ENCODE data around the gene LRRC15. TPM values are rescaled to one million over a fixed set of nuclear protein-coding genes. Genes with fewer than 3 reads are reported as not detected.

The LRRC15 gene
- total RNA-seq, 8 experiments from 2014 or later = 0.05 to 0.71 (median 0.21) TPM

DNA sequence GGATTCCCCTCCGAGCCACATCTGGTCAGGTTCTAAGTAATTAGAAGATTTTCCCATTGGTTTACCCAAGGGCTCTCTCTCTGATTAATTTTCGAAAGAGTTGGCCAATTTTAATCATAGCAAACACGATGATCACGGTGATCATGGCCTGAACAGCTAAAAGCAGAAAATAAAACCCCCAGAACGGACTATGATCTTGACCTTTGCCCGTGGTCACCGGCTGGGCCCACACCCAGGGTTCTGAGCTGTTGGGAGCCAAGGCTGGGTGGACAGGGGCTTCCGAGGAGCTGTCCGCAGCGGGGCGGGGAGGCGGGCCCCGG, 27.0 kb upstream of the LRRC15 start:
- Histone ChIP-seq H3K27ac (peak overlapping the region in 1 of 2 donors; percentile 72), H3K4me1 (replicated peaks in 1 of 2) (peaks cover 22 to 29% of the 10 kb centered on the region in 2 donors), H3K4me3 (no peak overlapping the region)
- in situ Hi-C loops (cut with MboI; ENCODE audit: low pct_unique_long_range_greater_than_20kb in 2 of 9, low sequenced_read_pairs in 9 of 9, unreplicated experiment in 9 of 9) = loop anchor here in 1 of 9 experiments (10.0 kb wide), 1 partner anchor 62 kb away; no protein-coding TSS in a partner anchor
- no peak for ATAC-seq (replicated peaks in 6 of 8)
- 33% methylated on average over 1 of the region's 13 CpGs; no CpG with 5 or more reads in 9 of the 10 experiments for WGBS, 10 experiments

GRCh38 chr3:194395778-194396538, 26.4 kb upstream of the LRRC15 start:
- peak; percentile 66 to 87 (median 73) for ATAC-seq (replicated peaks in 6 of 8)
- in situ Hi-C loops (cut with MboI; ENCODE audit: low pct_unique_long_range_greater_than_20kb in 2 of 9, low sequenced_read_pairs in 9 of 9, unreplicated experiment in 9 of 9) = loop anchor here in 1 of 9 experiments (10.0 kb wide), 1 partner anchor 61 kb away; no protein-coding TSS in a partner anchor
- H3K4me3 ChIP-seq = no peak overlapping the region
- 60 to 80% (median 69%) methylated on average over 2 to 5 of the region's 26 CpGs; no CpG with 5 or more reads in 5 of the 10 experiments for WGBS, 10 experiments
- peak overlapping the region; percentile 47 to 72 for H3K27ac ChIP-seq
- peaks cover 22 to 29% of the 10 kb centered on the region in 2 donors for H3K4me1 ChIP-seq (replicated peaks in 1 of 2)

GRCh38 chr3:194395212-194395611, 25.7 kb upstream of the LRRC15 start:
- H3K4me1 ChIP-seq (replicated peaks in 1 of 2) = peaks cover 22 to 29% of the 10 kb centered on the region in 2 donors
- peak; percentile 56 to 88 (median 71) for ATAC-seq (replicated peaks in 6 of 8)
- H3K4me3 ChIP-seq = no peak overlapping the region
- in situ Hi-C loops (cut with MboI; ENCODE audit: low pct_unique_long_range_greater_than_20kb in 2 of 9, low sequenced_read_pairs in 9 of 9, unreplicated experiment in 9 of 9) = loop anchor here in 1 of 9 experiments (10.0 kb wide), 1 partner anchor 60 kb away; no protein-coding TSS in a partner anchor
- 14 to 95% (median 54%) methylated on average over 1 to 5 of the region's 5 CpGs; no CpG with 5 or more reads in 1 of the 10 experiments for WGBS, 10 experiments
- peak overlapping the region; percentile 51 to 72 for H3K27ac ChIP-seq

GRCh38 chr3:194392576-194392975, 23.0 kb upstream of the LRRC15 start:
- ATAC-seq (replicated peaks in 6 of 8) = no peak
- 40 to 100% (median 92%) methylated on average over 1 to 7 of the region's 7 CpGs; no CpG with 5 or more reads in 1 of the 10 experiments for WGBS, 10 experiments

DNA sequence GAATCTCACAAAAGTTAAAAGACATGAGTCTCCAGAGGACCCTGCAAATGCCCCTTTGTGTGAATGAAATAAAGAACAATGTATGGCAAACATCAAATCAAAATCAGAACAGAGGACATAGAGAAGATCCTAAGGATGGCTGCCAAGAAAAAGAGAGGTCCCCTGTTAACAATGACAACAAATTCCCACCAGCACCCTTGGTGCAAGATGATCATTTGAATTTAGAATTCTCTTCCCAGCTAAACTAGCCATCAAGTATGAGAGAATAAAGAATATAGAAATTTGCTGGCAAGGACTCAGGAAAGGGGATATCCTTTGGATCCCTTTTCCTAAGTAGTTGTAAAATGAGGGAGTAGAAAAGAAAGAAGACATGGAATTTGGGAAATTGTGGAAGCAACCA, 21.3 kb upstream of the LRRC15 start:
- H3K27ac ChIP-seq = no peak overlapping the region
- in situ Hi-C loops (cut with MboI; ENCODE audit: low pct_unique_long_range_greater_than_20kb in 2 of 9, low sequenced_read_pairs in 9 of 9, unreplicated experiment in 9 of 9) = loop anchor here in 1 of 9 experiments (10.0 kb wide), 1 partner anchor 56 kb away; no protein-coding TSS in a partner anchor
- peaks cover 16 to 23% of the 10 kb centered on the region in 2 donors for H3K4me1 ChIP-seq (replicated peaks in 1 of 2)
- no peak for ATAC-seq (replicated peaks in 6 of 8)
- no peak overlapping the region for H3K4me3 ChIP-seq

More at GRCh38 chr3:194392576-194392975, 23.0 kb upstream of the LRRC15 start:
- H3K4me1 ChIP-seq (replicated peaks in 1 of 2) = peaks cover 22 to 23% of the 10 kb centered on the region in 2 donors
- no peak overlapping the region for H3K27ac ChIP-seq
- H3K4me3 ChIP-seq = no peak overlapping the region
- in situ Hi-C loops (cut with MboI; ENCODE audit: low pct_unique_long_range_greater_than_20kb in 2 of 9, low sequenced_read_pairs in 9 of 9, unreplicated experiment in 9 of 9) = loop anchor here in 1 of 9 experiments (10.0 kb wide), 1 partner anchor 58 kb away; no protein-coding TSS in a partner anchor

DNA sequence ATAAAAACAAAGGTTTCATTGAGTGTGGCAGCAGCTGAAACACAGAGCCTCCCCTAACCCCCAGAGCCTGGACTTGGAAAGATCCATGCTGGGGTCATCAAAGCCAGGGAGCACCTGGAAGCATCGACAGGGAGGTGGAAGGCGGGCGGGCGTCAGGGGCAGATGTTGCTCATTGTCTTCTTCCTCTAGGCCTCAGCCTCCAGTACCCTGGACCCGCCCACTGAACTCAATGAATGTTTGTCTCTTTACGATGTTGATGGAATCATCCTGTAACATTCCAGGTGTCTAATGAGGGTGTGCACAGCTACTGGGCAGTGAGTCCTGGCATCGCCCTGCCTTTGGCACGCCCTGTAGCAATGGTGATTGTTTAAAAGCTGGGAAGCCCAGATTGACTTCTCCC, 19.7 kb upstream of the LRRC15 start:
- H3K4me1 ChIP-seq (replicated peaks in 1 of 2) = peaks cover under 1 to 10% of the 10 kb centered on the region in 2 donors
- no peak for ATAC-seq (replicated peaks in 6 of 8)
- no peak overlapping the region for H3K27ac ChIP-seq
- in situ Hi-C loops (cut with MboI; ENCODE audit: low pct_unique_long_range_greater_than_20kb in 2 of 9, low sequenced_read_pairs in 9 of 9, unreplicated experiment in 9 of 9) = no loop called here
- H3K4me3 ChIP-seq = no peak overlapping the region
- WGBS, 10 experiments = 80 to 100% (median 95%) methylated on average over 1 to 6 of the region's 8 CpGs; no CpG with 5 or more reads in 2 of the 10 experiments

- no peak overlapping the region for H3K4me3 ChIP-seq
- ATAC-seq (replicated peaks in 6 of 8) = no peak
- 50 to 100% (median 92%) methylated on average over 1 to 6 of the region's 8 CpGs; no CpG with 5 or more reads in 6 of the 10 experiments for WGBS, 10 experiments
- in situ Hi-C loops (cut with MboI; ENCODE audit: low pct_unique_long_range_greater_than_20kb in 2 of 9, low sequenced_read_pairs in 9 of 9, unreplicated experiment in 9 of 9) = no loop called here
- H3K4me1 ChIP-seq (replicated peaks in 1 of 2) = peaks cover 0 to 8% of the 10 kb centered on the region in 2 donors
- no peak overlapping the region for H3K27ac ChIP-seq
Observed at GRCh38 chr3:194387926-194388418, 18.4 kb upstream of the LRRC15 start.

DNA sequence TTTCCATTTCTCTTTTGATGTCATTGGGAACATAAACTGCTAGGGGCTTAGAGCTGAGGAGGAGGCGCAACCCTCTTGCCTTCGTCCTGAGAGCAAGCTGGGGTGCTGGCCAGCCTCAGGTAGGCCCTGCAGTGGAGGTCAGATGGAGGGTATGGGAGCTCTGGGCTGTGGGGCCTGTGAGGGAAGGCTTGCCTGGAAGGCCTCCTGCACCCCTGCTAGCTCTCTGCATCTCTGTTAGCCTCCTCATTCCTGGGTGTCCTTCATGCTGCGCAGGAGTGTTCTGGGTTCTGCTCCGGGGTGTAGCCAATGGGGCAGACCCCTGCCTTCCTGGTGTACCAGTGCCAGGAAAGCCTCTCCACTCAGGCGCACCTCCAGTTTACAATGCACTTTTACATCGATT, 17.7 kb upstream of the LRRC15 start:
- no peak overlapping the region for H3K4me3 ChIP-seq
- ATAC-seq (replicated peaks in 6 of 8) = no peak
- WGBS, 10 experiments = 73 to 100% (median 94%) methylated on average over 1 to 4 of the region's 6 CpGs; no CpG with 5 or more reads in 2 of the 10 experiments
- in situ Hi-C loops (cut with MboI; ENCODE audit: low pct_unique_long_range_greater_than_20kb in 2 of 9, low sequenced_read_pairs in 9 of 9, unreplicated experiment in 9 of 9) = no loop called here
- no peak overlapping the region for H3K27ac ChIP-seq
- peaks cover 0 to 13% of the 10 kb centered on the region in 2 donors for H3K4me1 ChIP-seq (replicated peaks in 1 of 2)

DNA sequence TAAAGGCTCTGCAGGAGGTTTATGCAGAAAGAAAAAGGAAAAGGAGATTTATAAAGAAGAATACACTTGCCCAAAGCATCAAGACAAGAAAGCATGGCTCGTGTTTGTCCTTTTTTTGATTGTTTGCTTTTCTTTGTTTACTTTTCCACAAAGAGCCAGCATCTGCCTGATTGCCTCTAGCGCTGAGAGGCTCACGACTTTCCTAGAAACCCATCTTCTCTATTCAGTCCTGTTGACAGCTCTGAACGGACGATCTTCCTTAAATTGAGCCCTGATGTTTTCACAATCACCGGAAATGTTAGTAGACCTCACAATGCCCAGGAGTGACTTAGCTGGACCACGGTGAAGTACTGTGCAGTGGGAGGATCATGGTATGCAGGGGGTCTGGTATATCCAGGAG, 17.1 kb upstream of the LRRC15 start:
- ATAC-seq (replicated peaks in 6 of 8) = peak in 4 of 8 experiments; percentile 19 to 73 (median 32)
- in situ Hi-C loops (cut with MboI; ENCODE audit: low pct_unique_long_range_greater_than_20kb in 2 of 9, low sequenced_read_pairs in 9 of 9, unreplicated experiment in 9 of 9) = no loop called here
- 7 to 67% (median 36%) methylated on average over 1 to 7 of the region's 7 CpGs; no CpG with 5 or more reads in 1 of the 10 experiments for WGBS, 10 experiments

DNA sequence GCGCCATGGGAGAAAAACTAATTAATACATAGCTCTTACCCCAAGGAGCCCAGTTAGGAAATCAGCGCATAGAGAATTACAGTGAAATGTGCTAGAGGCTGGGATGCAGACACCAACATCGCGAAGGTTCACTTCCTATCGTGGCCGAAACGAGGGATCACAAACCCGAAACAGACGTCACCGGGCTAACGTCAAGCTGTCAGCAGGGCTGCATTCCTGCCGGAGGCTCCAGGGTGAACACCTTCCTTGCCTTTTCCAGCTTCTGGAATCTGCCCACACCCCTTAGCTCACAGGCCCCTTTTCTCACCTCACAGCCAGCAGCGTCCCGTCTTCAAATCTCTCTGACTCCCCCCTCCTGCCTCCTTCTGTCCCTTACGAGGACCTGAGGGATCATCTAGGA, 16.5 kb upstream of the LRRC15 start:
- Histone ChIP-seq H3K4me1 (replicated peaks in 1 of 2) (peaks cover 0 to 14% of the 10 kb centered on the region in 2 donors), H3K27ac (no peak overlapping the region)
- no peak for ATAC-seq (replicated peaks in 6 of 8)

More for the DNA sequence above, 17.1 kb upstream of the LRRC15 start:
- Histone ChIP-seq H3K27ac (no peak overlapping the region), H3K4me3 (no peak overlapping the region), H3K4me1 (replicated peaks in 1 of 2) (peaks cover 0 to 14% of the 10 kb centered on the region in 2 donors)

DNA sequence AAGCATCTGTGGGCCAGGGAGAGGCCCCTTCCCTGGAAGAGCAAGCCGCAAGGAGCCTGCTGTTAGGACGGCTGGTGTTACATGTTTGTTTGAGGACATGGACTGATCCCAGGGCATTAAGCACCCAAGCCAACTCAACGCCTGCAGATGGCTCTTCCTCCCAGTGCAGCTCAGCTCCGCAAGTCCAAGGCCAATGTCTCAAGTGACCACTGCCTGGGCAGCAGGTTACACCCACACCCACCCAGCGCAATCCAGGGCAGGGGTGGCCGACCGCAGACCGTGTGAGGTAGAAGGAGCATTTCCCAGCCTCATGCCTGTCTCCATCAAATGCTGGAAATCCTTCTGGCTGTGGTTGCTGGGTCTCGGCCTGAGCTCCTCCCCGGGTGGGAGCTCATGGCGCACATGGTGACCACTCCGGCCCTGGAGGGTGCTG, 15.0 kb upstream of the LRRC15 start:
- no peak for ATAC-seq (replicated peaks in 6 of 8)
- Histone ChIP-seq H3K27ac (no peak overlapping the region), H3K4me3 (no peak overlapping the region), H3K4me1 (replicated peaks in 1 of 2) (peaks cover 13 to 18% of the 10 kb centered on the region in 2 donors)
- in situ Hi-C loops (cut with MboI; ENCODE audit: low pct_unique_long_range_greater_than_20kb in 2 of 9, low sequenced_read_pairs in 9 of 9, unreplicated experiment in 9 of 9) = no loop called here
- WGBS, 10 experiments = 60 to 100% (median 79%) methylated on average over 1 to 9 of the region's 12 CpGs; no CpG with 5 or more reads in 4 of the 10 experiments

More for the DNA sequence above, 16.5 kb upstream of the LRRC15 start:
- H3K4me3 ChIP-seq = no peak overlapping the region
- WGBS, 10 experiments = 50 to 100% (median 93%) methylated on average over 1 to 11 of the region's 15 CpGs; no CpG with 5 or more reads in 1 of the 10 experiments
- in situ Hi-C loops (cut with MboI; ENCODE audit: low pct_unique_long_range_greater_than_20kb in 2 of 9, low sequenced_read_pairs in 9 of 9, unreplicated experiment in 9 of 9) = no loop called here

- no peak overlapping the region for H3K27ac ChIP-seq
- no peak for ATAC-seq (replicated peaks in 6 of 8)
- peaks cover 17 to 18% of the 10 kb centered on the region in 2 donors for H3K4me1 ChIP-seq (replicated peaks in 1 of 2)
- H3K4me3 ChIP-seq = no peak overlapping the region
- in situ Hi-C loops (cut with MboI; ENCODE audit: low pct_unique_long_range_greater_than_20kb in 2 of 9, low sequenced_read_pairs in 9 of 9, unreplicated experiment in 9 of 9) = no loop called here
- 80 to 100% (median 100%) methylated on average over 1 to 2 of the region's 6 CpGs; no CpG with 5 or more reads in 5 of the 10 experiments for WGBS, 10 experiments
Observed at GRCh38 chr3:194384156-194384555, 14.6 kb upstream of the LRRC15 start.
